Ascending aorta (tissue), 2 donors: Measurements from ENCODE around the gene UBE3C. TPM values are rescaled to one million over a fixed set of nuclear protein-coding genes. Genes with fewer than 3 reads are reported as not detected.
"Not testable (repeated sequence)": the region's sequence is repeated elsewhere in the genome, so short reads cannot be mapped to it uniquely, and the experiment has no call there.

Source experiments
- DNase-seq, 2 donors: peaks; one replicate each; pipeline ENCODE4 v3.0.0-alpha.2; 2019; ENCODE audit warnings: low spot score in 2 of 2
- H3K27ac ChIP-seq, 2 donors: fragments of 200-600 bp; sonication (generic); one replicate each; pipeline ENCODE4 v1.5.1; 2016 to 2017; ENCODE audit warnings: mild to moderate bottlenecking in 1 of 2
- H3K27me3 ChIP-seq: fragments of 200-600 bp; sonication (generic); one replicate; pipeline ENCODE4 v1.5.1; 2017
- H3K36me3 ChIP-seq, 2 donors: fragments of 200-600 bp; sonication (generic); one replicate each; pipeline ENCODE4 v1.5.1; 2016
- H3K4me1 ChIP-seq, 2 donors: fragments of 200-600 bp; sonication (generic); one replicate each; pipeline ENCODE4 v1.5.1; 2016 to 2017; ENCODE audit warnings: mild to moderate bottlenecking in 1 of 2
- H3K4me3 ChIP-seq, 2 donors: fragments of 200-600 bp; sonication (generic); one replicate each; pipeline ENCODE4 v1.5.1; 2016 to 2017; ENCODE audit warnings: mild to moderate bottlenecking in 1 of 2
- H3K9me3 ChIP-seq, 2 donors: fragments of 200-600 bp; sonication (generic); one replicate each; pipeline ENCODE4 v1.5.1; 2016
- CTCF ChIP-seq, 3 experiments: fragments of 200-600 bp in 2 of 3; fragments of 450-650 bp in 1 of 3; sonication (generic) in 2 of 3; IDR thresholded peaks; one replicate each; pipeline ENCODE4 v1.5.1; 2016 to 2019; ENCODE audit warnings: antibody characterized with exemption in 3 of 3, mild to moderate bottlenecking in 1 of 3, moderate library complexity in 1 of 3
- intact Hi-C: fragments of 100-400 bp; cut with DNase I; formaldehyde crosslinking; loops from one replicate; pipeline ENCODE4 v1.15.1; 2023
- total RNA-seq: library from RNA; depleted of rRNA; stranded (reverse); fragments of >200 nt; gene quantifications from one replicate; pipeline ENCODE4 v1.1.0, GENCODE V29; 2016

UBE3C gene
- total RNA-seq, 1 donor from 2014 or later = 31.7 TPM

GRCh38 chr7:157273208-157274093 lies 134.7 kb downstream of the UBE3C start:
- peaks cover 0 to 8% of the 10 kb centered on the region in 2 donors for H3K36me3 ChIP-seq
- H3K27me3 ChIP-seq = no peaks in the 10 kb centered on the region
- peak overlapping the region in 1 of 2 donors; percentile 1 for H3K4me3 ChIP-seq
- H3K9me3 ChIP-seq = no peaks in the 10 kb centered on the region
- DNase-seq = peak in 1 of 2 donors; percentile 87
- TF ChIP-seq CTCF (IDR thresholded peaks at IDR 0.05) = peak; percentile 93 to 100 (median 99)
- intact Hi-C loops = loop anchor here (1.0 to 5.0 kb wide), 5 partner anchors 20 to 326 kb away; partner anchors contain the start of genes DNAJB6, NOM1 and UBE3C
- H3K27ac ChIP-seq = peak overlapping the region; percentile 95 to 98
- H3K4me1 ChIP-seq = peaks cover 21 to 25% of the 10 kb centered on the region in 2 donors

GRCh38 chr7:157274094-157274634 lies 135.4 kb downstream of the UBE3C start:
- not testable (repeated sequence) for H3K27me3 ChIP-seq, H3K36me3 ChIP-seq, H3K9me3 ChIP-seq, H3K27ac ChIP-seq, H3K4me3 ChIP-seq
- intact Hi-C loops = loop anchor here (5.0 kb wide), 1 partner anchor 327 kb away; the partner anchor contains the start of gene NOM1
- peaks cover 21 to 25% of the 10 kb centered on the region in 2 donors for H3K4me1 ChIP-seq
- peak in 1 of 2 donors; percentile 60 for DNase-seq

- DNase-seq = peak in 1 of 2 donors; percentile 59
- no peaks in the 10 kb centered on the region for H3K27me3 ChIP-seq
- no peak for TF ChIP-seq CTCF (IDR thresholded peaks at IDR 0.05)
- H3K4me1 ChIP-seq = peaks cover 21 to 28% of the 10 kb centered on the region in 2 donors
- H3K36me3 ChIP-seq = peaks cover 0 to 8% of the 10 kb centered on the region in 2 donors
- no peak overlapping the region for H3K27ac ChIP-seq
- no peaks in the 10 kb centered on the region for H3K9me3 ChIP-seq
- intact Hi-C loops = loop anchor here (5.0 kb wide), 1 partner anchor 328 kb away; the partner anchor contains the start of gene NOM1
- no peak overlapping the region for H3K4me3 ChIP-seq
These were observed 136.3 kb downstream of the UBE3C start for GRCh38 chr7:157274991-157275427.

DNA sequence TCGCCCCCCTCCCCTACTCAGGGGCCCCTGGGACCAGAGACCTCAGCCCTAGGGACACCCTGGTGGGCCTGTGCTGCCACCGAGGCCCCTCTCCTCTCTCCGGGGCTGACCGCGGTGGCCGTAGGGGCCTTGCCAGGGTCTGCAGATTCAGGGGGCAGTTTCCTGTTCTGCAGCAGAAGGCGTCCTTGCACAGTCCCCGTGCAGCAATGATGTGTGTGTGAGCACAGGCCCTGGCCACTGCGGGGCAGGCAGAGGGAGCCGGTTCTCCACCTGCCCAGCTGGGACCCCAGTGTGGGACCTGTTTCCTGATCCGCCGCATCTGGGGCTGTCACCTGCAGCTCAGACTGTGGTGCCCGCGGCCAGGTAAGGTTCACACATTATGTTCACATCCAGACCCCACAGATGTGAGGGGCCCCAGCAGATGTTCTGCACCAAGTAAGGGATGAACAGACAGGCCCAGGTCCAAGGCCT lies 137.4 kb downstream of the UBE3C start:
- intact Hi-C loops = no loop called here
- no peaks in the 10 kb centered on the region for H3K27me3 ChIP-seq
- H3K27ac ChIP-seq = no peak overlapping the region
- H3K9me3 ChIP-seq = no peaks in the 10 kb centered on the region
- DNase-seq = no peak
- no peak for TF ChIP-seq CTCF (IDR thresholded peaks at IDR 0.05)
- H3K4me3 ChIP-seq = no peak overlapping the region
- no peaks in the 10 kb centered on the region for H3K36me3 ChIP-seq
- H3K4me1 ChIP-seq = peaks cover 21 to 27% of the 10 kb centered on the region in 2 donors

DNA sequence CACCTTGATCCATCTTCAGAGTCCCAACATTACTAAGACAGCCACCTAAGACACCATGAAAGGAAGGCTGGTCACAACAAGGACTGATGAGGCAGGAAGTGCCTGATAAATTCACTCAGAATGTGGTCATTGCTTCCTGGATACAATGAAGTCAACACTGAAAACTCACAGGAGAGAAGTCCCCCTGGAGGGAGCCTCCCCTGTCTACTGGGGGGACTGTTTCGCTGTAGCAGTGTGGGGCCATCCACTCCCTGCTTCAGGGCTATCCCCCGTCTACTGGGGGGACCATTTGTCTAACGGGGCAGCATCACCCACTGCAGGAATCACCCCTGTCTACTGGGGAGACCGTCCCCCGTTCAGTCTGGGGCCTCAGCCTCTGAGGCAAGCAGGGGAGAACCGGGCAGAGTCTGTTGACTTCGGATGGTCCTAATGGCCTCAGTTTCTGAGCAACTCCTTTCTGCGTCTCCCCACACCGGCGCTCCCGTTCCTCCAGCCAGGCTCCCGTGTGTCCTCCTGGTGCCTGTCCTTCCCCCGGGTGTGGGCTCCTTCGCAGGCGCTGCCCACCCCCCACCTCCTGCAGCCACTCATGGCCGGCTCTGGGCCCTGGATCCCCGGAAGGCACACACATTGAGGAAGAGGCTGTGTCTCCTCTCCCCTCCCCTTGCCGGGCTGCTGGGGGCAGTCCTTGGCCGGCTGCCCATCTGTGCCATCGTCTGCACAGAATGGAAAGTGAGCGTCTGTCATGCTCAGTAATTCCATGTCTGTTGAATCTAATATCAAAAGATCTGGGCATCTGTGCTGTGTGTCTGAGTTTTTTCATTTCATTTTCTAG lies 138.2 kb downstream of the UBE3C start:
- Histone ChIP-seq H3K4me3 (no peak overlapping the region), H3K27ac (no peak overlapping the region), H3K36me3 (no peaks in the 10 kb centered on the region), H3K9me3 (no peaks in the 10 kb centered on the region), H3K4me1 (peaks cover 18 to 20% of the 10 kb centered on the region in 2 donors), H3K27me3 (no peaks in the 10 kb centered on the region)
- DNase-seq = no peak
- intact Hi-C loops = no loop called here
- no peak for TF ChIP-seq CTCF (IDR thresholded peaks at IDR 0.05)

DNA sequence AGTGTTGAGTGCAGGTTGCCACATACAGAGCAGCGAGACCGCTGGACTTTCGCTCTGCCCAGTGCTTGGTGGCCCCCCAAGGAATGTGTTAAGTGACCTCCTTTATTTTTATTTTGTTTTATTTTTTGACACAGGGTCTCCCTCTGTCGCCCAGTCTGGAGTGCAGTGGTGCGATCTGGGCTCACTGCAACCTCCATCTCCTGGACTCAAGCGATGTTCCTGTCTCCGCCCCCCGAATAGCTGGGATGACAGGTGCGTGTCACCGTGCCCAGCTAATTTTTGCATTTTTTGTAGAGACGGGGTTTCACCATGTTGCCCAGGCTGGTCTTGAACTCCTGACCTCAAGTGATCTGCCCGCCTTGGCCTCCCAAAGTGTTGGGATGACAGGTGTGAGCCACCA lies 138.8 kb downstream of the UBE3C start:
- intact Hi-C loops = not testable (repeated sequence)

More for the DNA sequence above, 138.8 kb downstream of the UBE3C start:
- H3K27me3 ChIP-seq, H3K36me3 ChIP-seq, H3K4me3 ChIP-seq, H3K27ac ChIP-seq, DNase-seq, H3K9me3 ChIP-seq: not testable (repeated sequence)
- H3K4me1 ChIP-seq = peaks cover 11 to 15% of the 10 kb centered on the region in 2 donors
